HTR-8/SVneo (cell line): ENCODE measurements around the gene ETV6.

Experiments used
- DNase-seq: peaks from one replicate; pipeline ENCODE4 v3.0.0; 2011; ENCODE audit warnings: low spot score, mixed read lengths; ENCODE audit not compliant: insufficient read length
- FAIRE-seq: peaks from 2 replicates; lab custom pipeline; 2011; peaks lifted over from hg19 to GRCh38; lab: Jason Lieb, UNC

ETV6 gene

GRCh38 chr12:11834104-11834812 is 184.8 kb downstream of the ETV6 start:
- FAIRE-seq (no peak), DNase-seq (no peak)

DNA sequence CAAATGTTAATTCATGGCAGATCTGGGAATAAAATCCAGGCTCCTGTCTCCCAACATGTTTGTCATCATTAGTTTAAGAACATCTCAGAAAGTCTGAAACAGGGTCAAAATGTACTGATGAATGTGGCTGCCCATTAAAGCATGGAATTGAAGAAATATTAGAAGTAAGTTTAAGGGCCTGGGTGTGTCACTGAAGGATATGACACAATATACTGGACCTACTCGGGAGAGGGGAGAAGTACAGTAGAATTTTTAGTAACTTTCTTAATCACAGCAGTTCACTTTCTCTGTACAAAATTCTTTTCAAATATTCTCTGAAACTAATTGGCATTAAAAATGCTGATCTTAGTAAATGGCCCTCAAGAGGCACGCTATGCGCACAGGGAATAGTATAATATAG is 185.5 kb downstream of the ETV6 start:
- FAIRE-seq (no peak), DNase-seq (no peak)

DNA sequence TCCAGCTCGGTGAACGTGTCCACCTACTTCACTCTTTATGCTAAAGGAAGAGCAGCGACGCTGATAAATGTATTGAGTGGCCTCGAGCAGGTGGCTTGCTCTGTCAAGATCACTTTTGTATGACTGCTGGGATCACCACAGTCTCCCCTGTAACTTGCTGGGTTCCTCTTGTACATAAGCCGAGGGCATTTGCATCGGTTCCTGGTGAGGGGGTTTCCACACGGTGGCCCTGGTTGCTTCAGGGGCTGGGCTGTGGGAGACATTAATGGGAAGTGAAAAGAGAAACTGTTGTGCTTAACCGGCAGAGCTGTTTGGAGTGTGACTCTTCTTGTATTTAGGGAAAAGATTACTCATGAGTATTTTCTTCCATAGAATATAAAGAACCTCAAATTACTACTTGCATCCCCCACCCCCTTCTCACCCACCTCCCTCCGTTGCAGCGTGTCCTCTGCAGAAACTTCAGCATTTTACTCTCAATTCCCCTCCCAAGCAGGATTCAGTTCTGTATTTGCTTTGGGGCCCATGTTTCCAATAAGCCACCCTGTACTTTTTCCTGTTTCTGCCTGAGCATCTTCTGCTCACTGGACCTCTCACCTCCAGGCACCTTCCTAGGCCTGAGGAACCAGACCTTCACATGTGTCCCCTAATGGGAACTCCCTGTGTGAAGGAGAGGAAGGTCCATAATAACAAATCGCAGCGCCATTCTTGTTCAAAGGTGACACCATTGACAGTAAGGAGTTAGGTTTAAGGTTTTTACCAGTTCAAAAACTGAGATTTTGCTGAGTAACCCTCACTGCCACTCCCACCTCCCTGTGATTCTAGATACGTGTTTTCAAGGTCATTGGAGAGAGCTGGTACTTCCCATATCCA is 187.0 kb downstream of the ETV6 start:
- DNase-seq (no peak), FAIRE-seq (no peak)

DNA sequence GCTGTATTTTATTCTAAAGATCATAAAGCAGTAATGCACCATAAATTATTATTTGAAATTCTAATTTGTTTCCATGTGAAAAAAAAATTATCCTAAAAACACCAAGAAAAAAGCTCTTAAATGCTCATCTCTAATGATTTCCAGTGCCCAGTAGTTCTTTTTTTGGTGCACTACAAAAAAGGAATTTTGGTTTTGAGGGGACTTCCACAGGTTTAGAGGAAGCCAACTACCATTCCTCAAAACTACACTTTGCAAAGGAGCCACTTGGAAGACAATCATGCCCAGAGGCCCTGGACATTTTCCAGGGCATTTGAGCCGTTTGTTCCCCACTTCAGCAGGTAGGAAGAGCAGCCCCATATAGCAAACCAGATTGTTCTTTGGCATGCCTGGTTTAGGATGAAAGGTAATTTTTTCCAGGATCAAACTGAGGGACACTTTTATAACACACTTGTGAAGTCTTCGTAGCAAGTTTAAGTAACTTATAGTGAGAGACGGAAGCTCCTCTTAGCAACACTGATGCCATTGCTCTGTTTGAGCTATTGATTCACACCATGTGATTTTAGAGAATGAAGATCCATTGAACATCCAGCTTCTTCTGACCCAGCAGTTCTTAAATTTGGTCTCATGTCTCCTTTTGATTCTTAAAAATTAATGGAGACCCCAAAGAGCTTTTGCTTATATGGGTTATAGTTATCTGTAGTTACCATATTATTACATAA is 187.9 kb downstream of the ETV6 start:
- FAIRE-seq (no peak), DNase-seq (no peak)

GRCh38 chr12:11838403-11838802 is 188.9 kb downstream of the ETV6 start:
- DNase-seq (no peak), FAIRE-seq (no peak)

GRCh38 chr12:11839091-11839641 is 189.7 kb downstream of the ETV6 start:
- DNase-seq (no peak), FAIRE-seq (no peak)

DNA sequence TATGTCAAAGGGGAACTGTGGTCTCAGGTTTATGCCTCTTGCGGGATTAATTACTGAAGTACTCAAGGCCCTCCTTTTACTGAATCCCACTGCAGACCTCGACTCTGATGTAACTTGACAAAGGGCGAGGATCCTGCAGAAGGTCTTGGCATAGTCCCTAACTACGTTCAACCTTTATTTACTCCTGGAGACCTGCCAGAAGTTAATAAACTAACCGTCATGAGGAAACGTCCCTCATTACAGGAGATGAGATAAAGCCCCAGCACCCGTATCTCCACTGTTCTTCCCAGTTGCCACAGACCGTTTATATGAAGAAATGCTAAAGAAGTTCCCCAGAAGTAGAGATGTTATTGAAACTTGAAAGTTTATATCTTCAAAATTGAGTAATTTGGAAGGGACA is 190.9 kb downstream of the ETV6 start:
- FAIRE-seq (no peak), DNase-seq (no peak)

- FAIRE-seq (no peak), DNase-seq (no peak)
These were observed 197.0 kb downstream of the ETV6 start for GRCh38 chr12:11846488-11846887.

GRCh38 chr12:11847539-11847938 is 198.1 kb downstream of the ETV6 start:
- DNase-seq (no peak), FAIRE-seq (no peak)

GRCh38 chr12:11849757-11850504 is 200.5 kb downstream of the ETV6 start:
- no peak for FAIRE-seq
- no peak for DNase-seq

DNA sequence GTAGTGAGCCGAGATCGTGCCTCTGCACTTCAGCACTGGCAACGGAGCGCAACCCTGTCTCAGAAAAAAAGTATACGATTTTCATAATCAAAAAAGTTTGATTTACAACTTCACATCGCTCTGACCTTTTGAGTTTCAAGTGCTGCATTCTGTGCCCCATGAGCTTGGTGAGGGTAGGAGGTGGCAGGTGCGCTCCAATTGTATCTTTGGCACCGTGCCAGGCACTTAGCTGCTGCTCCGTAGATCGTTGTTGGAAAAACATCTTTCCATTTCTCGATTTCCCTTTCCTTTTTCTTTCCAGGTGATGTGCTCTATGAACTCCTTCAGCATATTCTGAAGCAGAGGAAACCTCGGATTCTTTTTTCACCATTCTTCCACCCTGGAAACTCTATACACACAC is 203.7 kb downstream of the ETV6 start:
- FAIRE-seq (no peak), DNase-seq (no peak)

GRCh38 chr12:11854011-11854499 is 204.6 kb downstream of the ETV6 start:
- FAIRE-seq: no peak
- no peak for DNase-seq

DNA sequence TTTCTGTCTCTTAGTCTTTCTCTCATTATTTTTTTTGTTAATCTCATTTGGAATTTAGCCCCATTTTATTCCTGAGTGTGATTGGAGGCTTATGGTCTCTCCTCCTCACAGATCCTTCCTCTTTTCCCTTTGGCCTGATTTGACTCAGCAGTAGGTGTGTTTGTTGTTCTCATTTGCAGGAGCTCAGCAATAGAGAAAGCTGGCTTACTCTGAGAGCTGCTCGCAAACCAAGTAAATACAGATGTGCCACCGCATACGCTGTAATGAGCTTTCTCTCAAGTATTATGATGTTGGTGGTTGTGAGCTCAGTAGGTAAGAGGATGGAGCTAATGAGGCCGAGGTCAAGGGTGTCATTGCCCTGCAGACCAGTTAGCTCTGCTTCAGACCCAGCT is 206.5 kb downstream of the ETV6 start:
- DNase-seq: no peak

DNA sequence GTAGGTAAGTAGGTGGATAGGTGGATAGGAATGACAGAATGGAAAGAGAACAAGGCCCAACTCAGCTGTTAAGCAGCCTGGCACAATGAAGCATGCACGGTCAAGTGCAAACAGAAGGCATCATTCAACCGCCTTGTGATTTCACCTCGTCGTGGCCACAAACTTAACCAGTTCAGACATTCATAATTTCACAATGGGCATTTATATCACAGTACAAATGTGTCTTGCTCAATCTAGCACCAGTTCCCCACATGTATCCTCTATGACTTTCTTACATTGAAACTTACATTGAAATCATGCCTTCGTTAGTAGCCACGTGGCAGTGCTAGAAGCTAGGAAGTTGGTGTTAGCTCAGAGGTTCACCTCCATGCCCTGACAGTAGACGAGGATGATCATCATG is 207.5 kb downstream of the ETV6 start:
- no peak for DNase-seq
- FAIRE-seq: no peak

More for the DNA sequence above, 206.5 kb downstream of the ETV6 start:
- no peak for FAIRE-seq

GRCh38 chr12:11859705-11860425 is 210.4 kb downstream of the ETV6 start:
- no peak for DNase-seq
- no peak for FAIRE-seq

DNA sequence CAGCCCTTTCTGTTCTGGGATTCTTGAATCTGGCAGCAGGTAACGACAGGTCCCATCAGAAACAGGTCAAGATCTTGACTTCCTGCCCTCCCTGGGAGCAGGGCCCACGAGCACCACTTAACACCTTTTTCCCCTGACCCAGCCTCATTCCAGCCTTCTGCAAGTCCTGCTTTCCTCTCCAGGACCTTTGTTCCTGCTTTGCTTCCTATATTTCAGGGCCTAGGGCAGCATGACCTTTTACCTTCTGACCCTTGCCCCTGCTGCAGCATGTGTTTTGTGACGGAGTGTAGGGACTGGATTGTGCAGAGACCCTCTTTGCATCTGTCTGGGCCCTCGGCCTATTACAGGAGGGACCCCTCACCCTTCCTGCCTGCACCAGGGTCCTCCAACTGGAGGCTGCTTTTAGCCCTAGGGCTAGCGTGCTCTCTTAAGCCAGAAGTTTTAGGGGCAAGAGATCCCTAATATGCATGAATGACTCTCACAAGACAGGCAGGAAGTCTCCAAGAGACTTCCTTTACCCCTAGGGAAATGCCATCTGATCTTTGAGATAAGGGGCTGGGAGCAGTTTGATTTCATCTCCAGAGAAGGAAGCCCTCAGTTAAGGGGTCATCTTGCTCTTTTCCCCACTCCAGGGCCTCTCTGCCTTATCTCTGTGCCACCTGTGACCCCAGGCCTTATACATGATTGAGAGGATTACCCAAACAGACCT is 211.8 kb downstream of the ETV6 start:
- no peak for FAIRE-seq

DNA sequence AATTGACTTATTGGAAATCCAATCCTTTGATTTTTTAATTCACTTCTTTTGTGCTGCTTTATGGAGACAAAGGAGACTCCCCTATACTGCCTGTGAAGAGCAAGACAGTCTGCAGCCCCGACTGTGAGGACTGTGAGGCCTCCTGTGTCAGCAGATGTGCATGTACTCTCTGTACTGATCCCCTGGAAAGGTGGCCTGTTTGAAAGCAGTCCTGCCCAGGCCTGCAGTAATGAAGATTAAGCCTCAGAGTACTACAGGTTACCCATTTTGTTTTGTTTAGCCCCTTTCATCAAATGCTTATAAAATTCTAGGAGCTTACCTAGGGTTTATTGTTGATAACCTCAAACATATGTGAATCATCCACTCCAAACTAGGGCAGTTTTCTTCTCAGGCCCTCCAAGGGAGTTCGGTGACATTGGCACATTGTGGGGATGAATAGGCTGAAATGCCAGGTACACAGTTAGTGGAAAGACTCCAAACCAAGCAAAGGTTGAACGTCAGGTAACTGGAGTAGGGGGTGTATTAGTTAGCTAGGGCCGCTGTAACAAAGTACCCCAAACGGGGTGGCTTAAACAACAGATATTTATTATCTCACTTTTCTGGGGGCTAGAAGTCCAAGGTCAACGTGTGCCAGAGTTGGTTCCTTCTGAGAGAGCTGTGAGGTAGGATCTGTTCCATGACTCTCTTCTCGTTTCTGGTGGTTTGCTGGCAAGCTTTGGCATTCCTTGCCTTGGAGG is 212.6 kb downstream of the ETV6 start:
- no peak for DNase-seq
- FAIRE-seq: no peak

More for the DNA sequence above, 211.8 kb downstream of the ETV6 start:
- DNase-seq: no peak

- DNase-seq: no peak
- FAIRE-seq: no peak
These were observed 213.3 kb downstream of the ETV6 start for GRCh38 chr12:11862798-11863197.
